PC-3 (cell line): ENCODE data around the gene PRR36. TPM values are rescaled to one million over a fixed set of nuclear protein-coding genes. Genes with fewer than 3 reads are reported as not detected.
"Not testable (repeated sequence)": the region's sequence is repeated elsewhere in the genome, so short reads cannot be mapped to it uniquely, and the experiment has no call there.

Source experiments
- ATAC-seq: fragments of 200-7000 bp; cut with Tn5 transposase; 2 replicates; pipeline ENCODE4 v1.9.1; 2020; ENCODE audit warnings: mild to moderate bottlenecking, moderate library complexity
- BruUV-seq: library from RNA; stranded (reverse); fragments of 400-500 nt; replicated peaks from 2 replicates; lab custom pipeline; 2021; lab: Mats Ljungman, UMichigan
- CTCF ChIA-PET: fragments of 300-600 bp; sonication (Branson Sonifier 250); formaldehyde crosslinking; loops from one replicate; lab custom pipeline; 2022; ENCODE audit warnings: antibody characterized with exemption; lab: Charles Lee
- POLR2A ChIA-PET: fragments of 300-600 bp; sonication (Branson Sonifier 250); formaldehyde crosslinking; loops from one replicate; lab custom pipeline; 2022; ENCODE audit warnings: antibody characterized with exemption; ENCODE audit not compliant: unreplicated experiment; lab: Charles Lee
- DNase-seq: peaks from one replicate; pipeline ENCODE4 v3.0.0-alpha.2; 2015
- H2AFZ ChIP-seq: fragments of 300-600 bp; sonication (generic); 2 replicates; pipeline ENCODE4 v1.6.0; 2016; ENCODE audit warnings: antibody characterized with exemption, low read length
- H3F3A ChIP-seq: fragments of 300-600 bp; sonication (generic); one replicate; pipeline ENCODE4 v1.6.0; 2017; ENCODE audit warnings: antibody characterized with exemption, low read length, control low read depth, mild to moderate bottlenecking; ENCODE audit not compliant: unreplicated experiment
- H3K27ac ChIP-seq: fragments of 300-600 bp; sonication (generic); 2 replicates; pipeline ENCODE4 v1.5.1; 2016; ENCODE audit warnings: mild to moderate bottlenecking, low read length
- H3K27me3 ChIP-seq: fragments of 300-600 bp; sonication (generic); 2 replicates; pipeline ENCODE4 v1.6.1; 2016; ENCODE audit warnings: low read length, mixed read lengths
- H3K36me3 ChIP-seq: fragments of 300-600 bp; sonication (generic); 2 replicates; pipeline ENCODE4 v1.6.1; 2016; ENCODE audit warnings: low read depth, mixed run types, low read length, mixed read lengths
- H3K4me1 ChIP-seq: fragments of 300-600 bp; sonication (generic); 2 replicates; pipeline ENCODE4 v1.5.1; 2016; ENCODE audit warnings: low read length; ENCODE audit not compliant: insufficient read depth
- H3K4me2 ChIP-seq: fragments of 300-600 bp; sonication (generic); 2 replicates; pipeline ENCODE4 v1.6.0; 2016; ENCODE audit warnings: low read length
- H3K4me3 ChIP-seq: fragments of 300-600 bp; sonication (generic); 2 replicates; pipeline ENCODE4 v1.5.1; 2016; ENCODE audit warnings: mild to moderate bottlenecking, low read length, mixed read lengths
- H3K79me2 ChIP-seq: fragments of 300-600 bp; sonication (generic); 2 replicates; pipeline ENCODE4 v1.6.1; 2017; ENCODE audit warnings: low read length, mixed read lengths
- H3K9ac ChIP-seq: fragments of 300-600 bp; sonication (generic); 2 replicates; pipeline ENCODE4 v1.6.0; 2016; ENCODE audit warnings: mild to moderate bottlenecking, low read length
- H3K9me2 ChIP-seq: fragments of 300-600 bp; sonication (generic); replicated peaks from 2 replicates; pipeline ENCODE4 v1.6.1; 2016; ENCODE audit warnings: mixed run types, low read length, mixed read lengths
- H3K9me3 ChIP-seq: fragments of 300-600 bp; sonication (generic); 2 replicates; pipeline ENCODE4 v1.6.1; 2016; ENCODE audit warnings: low read length, mixed read lengths
- H4K20me1 ChIP-seq: fragments of 300-600 bp; sonication (generic); 2 replicates; pipeline ENCODE4 v1.6.1; 2016; ENCODE audit warnings: low read length, mixed read lengths
- CTCF ChIP-seq: fragments of 300-600 bp; sonication (generic); conservative IDR thresholded peaks from 2 replicates; pipeline ENCODE4 v1.5.1; 2017; ENCODE audit warnings: antibody characterized with exemption, low read depth, mild to moderate bottlenecking, low read length
- EZH2 ChIP-seq: fragments of 300-600 bp; sonication (generic); IDR thresholded peaks from one replicate; pipeline ENCODE4 v1.6.1; 2017; ENCODE audit warnings: antibody characterized with exemption, mild to moderate bottlenecking, low read length; ENCODE audit not compliant: unreplicated experiment
- EZH2phosphoT487 ChIP-seq: fragments of 300-600 bp; sonication (generic); IDR thresholded peaks from 2 replicates; pipeline ENCODE4 v1.6.1; 2018; ENCODE audit warnings: mild to moderate bottlenecking, antibody characterized with exemption, low read length, borderline replicate concordance
- intact Hi-C: fragments of 100-400 bp; cut with micrococcal nuclease; formaldehyde crosslinking; loops from 2 replicates; pipeline ENCODE4 v1.9.0; 2023
- total RNA-seq: library from RNA; depleted of rRNA; stranded (reverse); fragments of >200 nt; gene quantifications from 2 replicates; pipeline ENCODE4 v1.2.3, GENCODE V29; 2014

Gene PRR36
- total RNA-seq, 1 experiment from 2014 or later, result 2.5 TPM

- Histone ChIP-seq H3K27ac (no peak overlapping the region), H3K4me3 (no peak overlapping the region), H3K9me3 (no peaks in the 10 kb centered on the region), H3F3A (no peaks in the 10 kb centered on the region), H3K9me2 (no peaks in the 10 kb centered on the region), H3K27me3 (no peaks in the 10 kb centered on the region), H4K20me1 (no peaks in the 10 kb centered on the region), H3K36me3 (no peaks in the 10 kb centered on the region), H3K9ac (no peak overlapping the region), H3K4me1 (no peaks in the 10 kb centered on the region), H3K4me2 (no peak overlapping the region), H3K79me2 (no peaks in the 10 kb centered on the region), H2AFZ (no peak overlapping the region)
- DNase-seq, result no peak
- BruUV-seq, result no TSS peak
- no peak for ATAC-seq
- intact Hi-C loops, result no loop called here
- TF ChIP-seq EZH2 (no peak), EZH2phosphoT487 (no peak), CTCF (no peak)
- ChIA-PET CTCF (interaction anchor here (0.6 kb wide), 1 partner anchor 46 kb away, joined by 7 read pairs; no protein-coding TSS in a partner anchor), POLR2A (no interaction called here)
These were observed 14.1 kb downstream of the PRR36 start for GRCh38 chr19:7859831-7860713.

- H3F3A ChIP-seq, BruUV-seq, H3K36me3 ChIP-seq, ATAC-seq, H3K9me2 ChIP-seq, H3K4me1 ChIP-seq, H3K4me3 ChIP-seq, H3K9me3 ChIP-seq, H3K9ac ChIP-seq, H3K4me2 ChIP-seq, H2AFZ ChIP-seq, H4K20me1 ChIP-seq, DNase-seq, H3K27ac ChIP-seq, H3K79me2 ChIP-seq, intact Hi-C loops, CTCF ChIA-PET, H3K27me3 ChIP-seq: not testable (repeated sequence)
- POLR2A ChIA-PET, result interaction anchor here (0.6 kb wide), 1 partner anchor 30 kb away, joined by 4 read pairs; no protein-coding TSS in a partner anchor
These were observed 15.1 kb downstream of the PRR36 start for GRCh38 chr19:7859087-7859486.

GRCh38 chr19:7858109-7858770, 15.9 kb downstream of the PRR36 start:
- intact Hi-C loops, result no loop called here
- Histone ChIP-seq H3K4me1 (peaks cover 4% of the 10 kb centered on the region; the same call in 1 of the 2 replicates), H3K4me3 (no peak overlapping the region), H2AFZ (no peak overlapping the region), H3F3A (no peaks in the 10 kb centered on the region), H3K9ac (no peak overlapping the region), H4K20me1 (no peaks in the 10 kb centered on the region), H3K4me2 (no peak overlapping the region), H3K27me3 (no peaks in the 10 kb centered on the region), H3K9me2 (no peaks in the 10 kb centered on the region), H3K9me3 (no peaks in the 10 kb centered on the region), H3K79me2 (no peaks in the 10 kb centered on the region), H3K36me3 (no peaks in the 10 kb centered on the region), H3K27ac (no peak overlapping the region)
- ATAC-seq (no peak), DNase-seq (no peak)
- BruUV-seq, result no TSS peak
- CTCF ChIA-PET, result no interaction called here
- POLR2A ChIA-PET, result no interaction called here
- TF ChIP-seq EZH2, result no peak
- no peak for TF ChIP-seq CTCF
- no peak for TF ChIP-seq EZH2phosphoT487
